Spleen (tissue), 7 donors: ENCODE measurements around the gene KPRP.

Source experiments
- POLR2A ChIP-seq, 3 donors: fragments of 450-650 bp; IDR thresholded peaks; one replicate each; pipeline ENCODE4 v1.5.1; 2017; ENCODE audit warnings: antibody characterized with exemption in 3 of 3, mild to moderate bottlenecking in 1 of 3
- TF ChIP-seq, protein P1 (sequence below), 11 experiments: fragments of 200-600 bp in 7 of 11; fragments of 450-650 bp in 4 of 11; sonication (generic) in 4 of 11; IDR thresholded peaks in 8 of 11; conservative IDR thresholded peaks in 3 of 11; 1 replicate in 7 of 11; 2 replicates in 4 of 11; pipeline versions ENCODE4 v1.4.0 to v1.8.0; 2016 to 2021; ENCODE audit warnings: antibody characterized with exemption in 11 of 11, inconsistent platforms in 4 of 11, mild to moderate bottlenecking in 1 of 11
- donor health status: DM: no; HTN: no; CAD: no; lungs with moderate emphysema.
- donor health status: DM: no; HTN: no; CAD: no.
- donor health status: DM: no; HTN: no; CAD: no.

DNA sequence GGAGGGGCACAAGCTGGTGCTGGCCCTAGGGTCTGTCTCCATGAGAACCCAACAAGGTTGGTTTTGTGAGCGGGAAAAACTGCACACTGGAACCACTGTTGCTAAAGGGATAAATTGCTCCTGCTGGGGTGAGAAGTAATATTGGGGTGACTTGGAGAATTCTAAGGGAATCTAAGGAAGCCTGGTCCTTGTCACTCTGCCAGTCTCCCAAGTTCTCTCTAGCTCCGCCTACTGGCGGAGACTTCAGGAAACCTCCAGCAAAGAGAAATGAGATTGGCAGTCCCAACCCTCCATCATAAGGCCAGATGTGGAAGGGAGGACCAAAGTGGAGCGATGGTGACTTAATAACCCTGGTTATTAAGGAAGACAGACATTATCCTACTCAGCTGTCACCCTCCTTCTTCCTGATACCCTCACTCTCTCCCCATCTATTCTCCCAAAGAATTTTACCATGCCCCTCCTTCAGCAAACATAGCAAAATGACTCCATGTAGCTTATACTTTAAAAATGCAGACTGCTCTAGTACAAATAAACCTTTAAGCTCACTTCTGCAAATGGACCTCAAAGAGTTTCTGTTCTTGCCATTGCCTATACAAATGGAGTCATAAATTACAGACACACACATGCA, 19.8 kb downstream of the KPRP start:
- TF ChIP-seq, protein P1, sequence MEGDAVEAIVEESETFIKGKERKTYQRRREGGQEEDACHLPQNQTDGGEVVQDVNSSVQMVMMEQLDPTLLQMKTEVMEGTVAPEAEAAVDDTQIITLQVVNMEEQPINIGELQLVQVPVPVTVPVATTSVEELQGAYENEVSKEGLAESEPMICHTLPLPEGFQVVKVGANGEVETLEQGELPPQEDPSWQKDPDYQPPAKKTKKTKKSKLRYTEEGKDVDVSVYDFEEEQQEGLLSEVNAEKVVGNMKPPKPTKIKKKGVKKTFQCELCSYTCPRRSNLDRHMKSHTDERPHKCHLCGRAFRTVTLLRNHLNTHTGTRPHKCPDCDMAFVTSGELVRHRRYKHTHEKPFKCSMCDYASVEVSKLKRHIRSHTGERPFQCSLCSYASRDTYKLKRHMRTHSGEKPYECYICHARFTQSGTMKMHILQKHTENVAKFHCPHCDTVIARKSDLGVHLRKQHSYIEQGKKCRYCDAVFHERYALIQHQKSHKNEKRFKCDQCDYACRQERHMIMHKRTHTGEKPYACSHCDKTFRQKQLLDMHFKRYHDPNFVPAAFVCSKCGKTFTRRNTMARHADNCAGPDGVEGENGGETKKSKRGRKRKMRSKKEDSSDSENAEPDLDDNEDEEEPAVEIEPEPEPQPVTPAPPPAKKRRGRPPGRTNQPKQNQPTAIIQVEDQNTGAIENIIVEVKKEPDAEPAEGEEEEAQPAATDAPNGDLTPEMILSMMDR (IDR thresholded peaks at IDR 0.05 in 8 of 11, conservative IDR thresholded peaks at IDR 0.05 in 3 of 11) = no peak
- TF ChIP-seq POLR2A (IDR thresholded peaks at IDR 0.05) = no peak
